GM12891 (cell line): ENCODE measurements around the gene KPNA4.
A peak's percentile ranks its signal among the peaks of the same experiment; 100 is the strongest.
"Not testable (repeated sequence)": the region's sequence is repeated elsewhere in the genome, so short reads cannot be mapped to it uniquely, and the experiment has no call there.

Source experiments
- DNase-seq: peaks from one replicate; pipeline ENCODE4 v3.0.0; 2011; ENCODE audit warnings: low spot score; ENCODE audit not compliant: insufficient read length
- FAIRE-seq: peaks from 2 replicates; lab custom pipeline; 2011; peaks lifted over from hg19 to GRCh38; lab: Jason Lieb, UNC
- PAX5 ChIP-seq: IDR thresholded peaks from 2 replicates; pipeline ENCODE4 v1.6.1; 2011; ENCODE audit warnings: low read length, moderate library complexity, mild to moderate bottlenecking; ENCODE audit not compliant: insufficient read depth, severe bottlenecking
- POLR2A ChIP-seq: IDR thresholded peaks from 2 replicates; pipeline ENCODE4 v1.6.1; 2011; ENCODE audit warnings: low read depth, low read length, control low read depth
- POLR2AphosphoS5 ChIP-seq: IDR thresholded peaks from 2 replicates; pipeline ENCODE4 v1.6.1; 2011; ENCODE audit warnings: low read depth, low read length, control low read depth
- POU2F2 ChIP-seq: IDR thresholded peaks from 2 replicates; pipeline ENCODE4 v1.6.1; 2011; ENCODE audit warnings: low read depth, mild to moderate bottlenecking, control low read depth, low read length, moderate library complexity
- SPI1 ChIP-seq: IDR thresholded peaks from 2 replicates; pipeline ENCODE4 v1.6.1; 2011; ENCODE audit warnings: low read depth, low read length, control low read depth
- TAF1 ChIP-seq: IDR thresholded peaks from 2 replicates; pipeline ENCODE4 v1.6.1; 2011; ENCODE audit warnings: low read depth, low read length, control low read depth

KPNA4 gene

DNA sequence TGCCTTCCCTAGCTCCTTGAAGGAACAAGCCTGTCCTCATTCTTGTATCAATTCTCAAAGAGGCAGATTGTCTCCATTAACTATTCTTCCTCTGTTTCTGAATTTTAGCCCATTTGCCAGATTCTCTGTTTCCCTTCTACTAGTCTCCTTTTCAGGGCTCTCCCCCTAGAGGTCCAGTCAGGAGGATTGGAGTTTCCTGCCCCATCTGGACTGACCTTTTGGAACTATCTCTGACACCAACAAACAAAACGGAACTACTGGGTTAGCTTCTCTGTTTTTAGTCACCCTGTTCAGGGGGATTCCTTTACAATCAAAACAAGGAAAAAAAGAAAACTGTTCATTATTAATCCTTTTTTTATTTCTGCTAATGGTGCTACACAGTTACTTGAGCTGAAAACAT lies 10.2 kb upstream of the KPNA4 start:
- no peak for FAIRE-seq
- TF ChIP-seq TAF1 (no peak), POLR2A (no peak), POU2F2 (no peak), PAX5 (no peak), POLR2AphosphoS5 (no peak)
- DNase-seq = no peak

DNA sequence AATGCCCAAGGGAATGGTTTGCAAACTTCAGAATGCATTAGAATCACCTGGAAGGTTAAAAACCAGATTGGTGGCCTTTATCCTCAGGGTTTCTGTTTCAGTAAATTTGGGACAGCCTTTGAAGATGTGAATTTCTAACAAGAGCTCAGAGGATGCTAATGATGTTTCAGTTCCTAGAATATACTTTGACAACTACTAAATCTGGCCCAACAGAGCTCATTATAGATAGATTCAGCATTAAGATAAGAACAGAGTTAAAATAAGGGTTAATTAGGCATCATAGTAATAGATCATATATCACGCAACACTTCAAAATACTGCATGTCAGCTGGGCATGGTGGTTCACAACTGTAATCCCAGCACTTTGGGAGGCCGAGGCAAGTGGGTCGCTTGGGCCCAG lies 9.3 kb upstream of the KPNA4 start:
- no peak for FAIRE-seq
- TF ChIP-seq SPI1 (no peak), POU2F2 (no peak), PAX5 (no peak), TAF1 (no peak), POLR2A (no peak), POLR2AphosphoS5 (no peak)
- DNase-seq = no peak

DNA sequence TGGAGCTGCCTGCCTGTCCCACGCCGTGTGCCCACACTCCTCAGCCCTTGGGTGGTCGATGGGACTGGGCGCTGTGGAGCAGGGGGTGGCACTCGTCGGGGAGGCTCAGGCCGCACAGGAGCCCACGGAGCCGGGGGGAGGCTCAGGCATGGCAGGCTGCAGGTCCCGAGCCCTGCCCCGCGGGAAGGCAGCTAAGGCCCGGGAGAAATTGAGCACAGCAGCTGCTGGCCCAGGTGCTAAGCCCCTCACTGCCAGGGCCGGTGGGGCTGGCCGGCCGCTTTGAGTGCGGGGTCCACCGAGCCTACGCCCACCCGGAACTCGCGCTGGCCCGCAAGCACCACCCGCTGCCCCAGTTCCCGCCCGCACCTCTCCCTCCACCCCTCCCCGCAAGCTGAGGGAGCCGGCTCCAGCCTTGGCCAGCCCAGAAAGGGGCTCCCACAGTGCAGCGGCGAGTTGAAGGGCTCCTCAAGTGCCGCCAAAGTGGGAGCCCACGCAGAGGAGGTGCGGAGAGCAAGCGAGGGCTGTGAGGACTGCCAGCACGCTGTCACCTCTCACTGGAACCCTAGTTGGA lies 8.7 kb upstream of the KPNA4 start:
- not testable (repeated sequence) for DNase-seq, FAIRE-seq

DNA sequence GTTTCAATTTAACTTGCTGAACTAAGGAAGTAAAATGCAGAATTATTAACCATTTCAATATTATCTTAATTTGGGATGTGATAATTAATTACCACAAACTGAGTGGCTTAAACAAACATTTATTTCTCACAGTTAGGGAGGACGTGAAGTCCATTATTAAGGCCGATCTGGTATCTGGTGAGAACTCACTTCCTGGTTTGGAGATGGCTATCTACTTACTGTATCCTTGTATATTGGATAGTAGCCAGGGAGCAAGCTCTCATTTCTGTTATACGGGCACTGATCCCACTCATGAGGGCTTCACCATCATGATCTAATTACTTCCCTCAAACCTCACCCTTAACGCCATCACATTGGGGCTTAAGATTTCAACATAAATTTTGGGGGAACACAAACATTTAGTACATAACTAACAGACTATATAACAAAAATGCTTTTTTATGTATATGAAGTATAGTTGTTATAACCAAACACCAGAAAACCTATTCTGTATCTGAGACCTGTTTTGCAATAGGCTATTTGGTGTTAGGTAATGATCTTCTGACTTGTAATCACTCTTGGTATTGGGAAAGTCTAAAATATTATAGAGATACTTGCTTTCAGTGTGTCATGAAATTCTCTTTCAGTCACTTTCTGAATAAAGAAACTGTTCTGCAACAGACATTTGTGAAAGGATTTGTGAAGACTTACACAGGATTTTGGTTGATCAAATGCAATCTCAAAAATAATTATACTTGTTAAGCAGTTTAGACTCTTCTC lies 4.7 kb upstream of the KPNA4 start:
- FAIRE-seq (no peak), DNase-seq (no peak)
- TF ChIP-seq TAF1 (no peak), POU2F2 (no peak), PAX5 (no peak), POLR2A (no peak), POLR2AphosphoS5 (no peak), SPI1 (no peak)

DNA sequence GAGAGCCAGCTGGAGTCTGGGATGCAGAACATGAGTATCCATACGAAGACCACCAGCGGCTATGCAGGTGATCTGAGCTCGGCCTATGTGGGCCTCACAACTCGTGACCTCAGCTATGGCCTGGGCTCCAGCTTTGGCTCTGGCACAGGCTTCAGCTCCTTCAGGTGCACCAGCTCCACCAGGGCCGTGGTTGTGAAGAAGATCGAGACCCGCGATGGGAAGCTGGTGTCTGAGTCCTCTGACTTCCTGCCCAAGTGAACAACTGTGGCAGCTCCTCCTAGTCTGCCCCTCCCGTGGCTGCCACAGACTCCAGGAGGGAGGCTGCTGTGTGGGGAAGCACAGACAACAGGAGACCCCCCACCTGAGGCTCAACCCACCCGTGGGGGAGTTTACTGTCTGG lies 3.6 kb upstream of the KPNA4 start:
- DNase-seq = no peak
- TF ChIP-seq TAF1 (no peak), POLR2AphosphoS5 (no peak), SPI1 (no peak), POU2F2 (no peak), POLR2A (no peak), PAX5 (no peak)
- FAIRE-seq = no peak

DNA sequence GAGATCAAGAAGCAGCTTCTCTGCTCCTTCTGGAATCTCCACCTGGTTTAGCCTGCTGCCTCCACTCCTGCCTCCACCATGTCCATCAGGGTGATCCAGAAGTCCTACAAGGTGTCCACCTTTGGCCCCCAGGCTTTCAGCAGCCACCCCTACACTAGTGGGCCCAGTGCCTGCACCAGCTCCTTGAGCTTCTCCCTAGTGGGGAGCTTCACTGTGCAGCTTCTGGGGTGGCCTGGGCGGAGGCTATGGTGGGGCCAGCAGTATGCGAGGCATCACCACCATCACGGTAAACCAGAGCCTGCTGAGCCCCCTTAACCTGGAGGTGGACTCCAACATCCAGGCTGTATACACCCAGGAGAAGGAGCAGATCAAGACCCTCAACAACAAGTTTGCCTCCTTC lies 2.4 kb upstream of the KPNA4 start:
- FAIRE-seq (no peak), DNase-seq (no peak)
- TF ChIP-seq POLR2A (no peak), POLR2AphosphoS5 (no peak), POU2F2 (no peak), SPI1 (no peak), TAF1 (no peak), PAX5 (no peak)

DNA sequence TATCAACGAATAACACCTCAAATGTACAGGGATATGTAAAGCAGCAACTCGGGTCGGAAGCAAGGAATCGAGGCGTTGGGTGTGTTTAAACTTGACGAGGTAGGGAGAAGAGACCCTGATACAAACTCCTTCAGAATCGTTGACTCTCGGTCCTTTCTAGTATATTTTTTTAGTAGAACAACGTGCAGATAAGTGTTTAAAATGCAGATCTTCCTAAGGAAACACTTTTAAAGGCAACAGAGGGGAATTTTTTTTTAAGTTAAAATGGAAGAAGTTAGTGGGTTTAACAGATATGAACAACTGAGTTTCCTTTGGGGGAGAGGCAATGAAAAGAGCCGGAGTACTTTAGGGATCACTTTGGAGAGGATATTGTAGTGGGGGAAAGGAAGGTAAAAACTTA lies 1.1 kb upstream of the KPNA4 start:
- no peak for DNase-seq
- TF ChIP-seq POLR2AphosphoS5 (no peak), TAF1 (no peak), SPI1 (no peak)
- no peak for FAIRE-seq

DNA sequence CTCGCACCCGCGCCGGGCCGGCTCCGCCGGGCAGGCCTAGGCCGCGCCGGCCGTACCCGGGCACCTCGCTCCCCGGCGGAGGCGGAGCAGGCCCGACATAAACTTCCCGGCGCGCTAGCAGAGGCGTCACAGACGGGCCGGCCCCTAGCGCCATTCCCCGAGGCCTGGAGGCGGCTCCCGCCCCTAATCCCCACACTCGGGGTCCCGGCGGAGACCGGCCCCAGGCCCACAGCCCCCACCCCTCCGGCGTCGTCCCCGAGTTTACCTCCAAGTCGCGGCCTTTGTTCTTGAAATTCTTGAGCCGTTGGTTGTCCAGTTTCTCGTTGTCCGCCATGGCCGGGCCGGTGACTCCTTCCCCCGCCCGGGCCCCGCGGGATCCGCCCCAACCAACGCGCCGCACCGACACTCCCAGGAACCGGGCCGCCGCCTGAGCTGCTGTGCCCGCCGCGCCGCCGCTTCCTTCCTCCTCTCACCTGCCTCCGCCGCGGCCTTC lies 376 bp downstream of the KPNA4 start:
- peak; percentile 66 for FAIRE-seq
- TF ChIP-seq POLR2A (no peak), POLR2AphosphoS5 (no peak), SPI1 (no peak)

DNA sequence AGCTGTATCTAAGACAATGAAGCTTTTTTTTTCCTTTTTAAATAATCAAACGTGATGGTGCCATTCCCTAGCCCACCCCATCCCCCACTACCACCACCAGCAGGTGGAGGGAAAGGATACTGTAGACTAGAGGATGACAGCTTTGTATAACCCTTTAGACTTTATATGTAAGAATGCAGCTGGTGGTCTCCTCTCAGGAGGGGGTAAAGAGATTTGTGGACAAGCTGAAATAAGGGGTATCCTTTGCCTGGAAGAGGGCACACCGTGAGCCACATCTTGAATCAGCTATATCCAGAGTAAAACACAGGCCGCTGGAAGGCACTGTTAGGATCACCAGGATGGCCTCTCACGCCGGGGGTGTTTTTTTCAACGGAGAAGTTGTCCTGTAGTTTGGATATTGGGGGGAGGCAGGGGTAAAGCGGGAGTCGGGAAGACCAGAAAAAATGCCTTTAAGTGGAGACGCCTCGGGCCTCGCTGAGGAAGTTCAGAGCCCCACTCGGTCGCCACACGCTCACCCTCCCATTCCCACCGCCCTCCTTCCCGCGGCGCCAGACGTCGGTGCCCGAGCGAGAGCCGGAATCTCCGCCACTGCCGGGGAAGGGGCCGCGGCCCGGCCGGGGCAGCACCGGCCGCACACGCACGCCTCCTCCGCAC lies 986 bp downstream of the KPNA4 start:
- peak; percentile 31 for FAIRE-seq
- no peak for DNase-seq
- no peak for TF ChIP-seq SPI1
- no peak for TF ChIP-seq POLR2AphosphoS5
- no peak for TF ChIP-seq POLR2A
- no peak for TF ChIP-seq TAF1
- TF ChIP-seq PAX5 = no peak
- no peak for TF ChIP-seq POU2F2

More for the DNA sequence above, 376 bp downstream of the KPNA4 start:
- DNase-seq = peak; percentile 48

DNA sequence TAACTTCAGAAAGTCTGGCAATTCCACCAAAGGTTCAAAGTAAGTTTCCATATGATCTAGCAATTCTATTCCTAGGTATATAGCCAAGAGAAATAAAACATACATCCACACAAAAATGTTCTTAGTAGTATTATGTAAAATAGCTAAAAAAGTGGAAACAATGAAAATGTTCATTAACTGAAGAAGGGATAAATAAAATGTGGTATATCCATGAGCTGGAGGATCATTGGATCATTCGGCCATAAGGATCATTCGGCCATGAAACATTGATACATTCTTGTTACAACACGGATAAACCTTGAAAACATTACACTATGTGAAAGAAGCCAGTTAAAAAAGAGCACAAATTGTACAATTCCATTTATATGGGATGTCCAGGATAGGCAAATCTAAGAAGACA lies 2.4 kb downstream of the KPNA4 start:
- FAIRE-seq (no peak), DNase-seq (no peak)
- TF ChIP-seq POU2F2 = no peak
- TF ChIP-seq POLR2A = no peak
- no peak for TF ChIP-seq SPI1
- no peak for TF ChIP-seq PAX5
- TF ChIP-seq TAF1 = no peak
- TF ChIP-seq POLR2AphosphoS5 = no peak
